MV-4-11 (cell line): Measurements from ENCODE around the gene LYRM1.
"Not testable (repeated sequence)": the region's sequence is repeated elsewhere in the genome, so short reads cannot be mapped to it uniquely, and the experiment has no call there.

Experiments
- DNase-seq: peaks from one replicate; lab custom pipeline; 2025; lab: John Stamatoyannopoulos, UW

The LYRM1 gene

DNA sequence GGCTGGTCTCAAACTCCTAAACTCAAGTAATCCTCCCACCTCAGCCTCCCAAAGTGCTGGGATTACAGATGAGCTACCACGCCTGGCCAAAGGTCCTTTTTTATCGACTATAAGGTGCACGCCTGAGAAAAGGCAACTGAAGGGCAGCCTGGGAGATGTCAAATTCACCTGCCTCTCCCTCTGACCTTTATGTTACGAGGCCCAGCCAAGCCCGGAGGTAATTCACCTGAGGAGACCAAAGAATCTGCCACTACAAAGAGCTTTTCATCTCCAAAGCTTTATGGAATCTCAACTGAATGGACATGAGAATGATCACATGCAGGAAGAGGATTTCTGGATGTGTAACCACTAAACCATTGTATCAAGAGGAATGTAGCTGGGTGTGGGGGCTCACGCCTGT is 37.2 kb downstream of the LYRM1 start:
- DNase-seq = no peak

DNA sequence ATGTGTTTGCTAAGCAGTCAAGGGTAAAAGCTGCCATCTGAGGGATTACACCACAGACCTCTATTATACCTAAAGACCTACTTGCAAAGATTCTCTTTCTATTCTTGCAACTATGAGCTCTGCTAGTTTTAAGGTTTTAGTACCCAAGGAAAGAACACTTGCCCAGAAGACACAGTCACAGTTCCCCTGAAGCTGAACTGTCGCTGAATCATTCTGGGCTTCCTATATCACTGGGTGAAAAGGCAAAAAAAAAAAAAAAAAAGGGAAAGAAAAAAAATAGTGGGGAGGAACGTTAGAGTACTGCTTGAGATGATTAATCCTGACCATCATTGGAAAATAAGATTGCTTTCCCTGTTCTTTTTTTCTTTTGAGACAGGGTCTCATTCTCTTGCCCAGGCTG is 37.9 kb downstream of the LYRM1 start:
- peak; percentile 57 for DNase-seq

DNA sequence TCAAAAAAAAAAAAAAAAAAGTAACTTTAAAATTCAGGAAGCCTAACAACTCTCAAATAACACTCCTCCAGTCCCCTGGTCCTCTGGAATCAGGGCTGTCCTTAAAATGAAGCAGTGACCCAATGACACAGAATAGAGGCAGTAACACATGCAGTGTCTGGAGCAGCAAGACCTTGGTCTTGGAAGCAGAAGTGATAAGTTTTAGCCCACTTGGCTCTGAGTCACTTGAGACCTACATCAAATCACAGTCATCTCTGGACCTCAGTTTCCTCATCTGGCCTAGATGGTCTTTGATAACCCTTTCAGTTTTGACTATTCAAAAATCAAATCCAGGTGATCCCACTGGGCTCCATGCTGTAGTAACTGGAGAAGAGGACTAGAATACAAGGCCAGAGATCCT is 39.0 kb downstream of the LYRM1 start:
- DNase-seq = no peak

DNA sequence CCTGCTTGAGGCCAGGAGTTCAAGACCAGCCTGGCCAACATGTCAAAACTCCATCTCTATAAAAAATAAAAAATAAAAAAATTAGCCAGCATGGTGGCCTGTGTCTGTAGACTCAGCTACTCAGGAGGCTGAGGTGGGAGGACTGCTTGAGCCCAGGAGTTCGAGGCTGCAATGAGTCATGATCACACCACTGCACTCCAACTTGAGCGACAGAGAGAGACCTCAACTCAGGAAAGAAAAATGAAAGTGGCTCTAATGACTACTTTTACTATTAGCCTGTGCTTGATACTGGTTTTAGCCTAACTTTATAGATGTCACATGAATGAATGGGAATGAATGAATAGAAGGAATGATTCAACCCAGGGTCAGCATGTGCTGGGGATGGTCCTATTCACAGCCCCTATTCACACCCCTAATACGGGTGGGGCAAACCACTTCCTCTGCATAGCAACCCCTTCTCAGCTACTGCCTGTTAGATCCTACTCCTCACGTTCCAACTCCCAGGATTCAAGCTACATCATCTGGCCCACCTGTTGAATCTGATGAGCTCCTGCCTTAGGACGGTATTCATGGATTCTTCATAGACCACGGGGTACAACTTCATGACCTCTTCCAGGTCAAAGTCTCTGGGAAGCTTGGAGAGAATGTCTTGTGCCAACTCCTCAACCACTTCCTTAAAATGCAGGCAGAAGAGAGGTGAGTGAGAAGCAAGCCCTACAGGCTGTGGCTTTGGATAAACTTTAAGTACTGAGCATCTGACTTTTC is 40.5 kb downstream of the LYRM1 start:
- peak; percentile 61 for DNase-seq

DNA sequence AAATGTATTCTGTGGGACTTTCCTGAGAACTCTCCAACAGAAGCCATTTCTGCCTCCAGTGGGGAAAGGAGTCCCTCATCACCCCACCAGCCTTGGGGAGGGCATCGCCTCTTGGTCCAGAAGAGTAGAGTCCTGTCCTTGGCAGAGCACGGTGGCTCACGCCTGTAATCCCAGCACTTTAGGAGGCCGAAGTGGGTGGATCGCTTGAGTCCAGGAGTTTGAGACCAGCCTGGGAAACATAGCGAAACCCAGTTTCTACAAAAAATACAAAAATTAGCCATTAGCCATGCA is 41.0 kb downstream of the LYRM1 start:
- no peak for DNase-seq

DNA sequence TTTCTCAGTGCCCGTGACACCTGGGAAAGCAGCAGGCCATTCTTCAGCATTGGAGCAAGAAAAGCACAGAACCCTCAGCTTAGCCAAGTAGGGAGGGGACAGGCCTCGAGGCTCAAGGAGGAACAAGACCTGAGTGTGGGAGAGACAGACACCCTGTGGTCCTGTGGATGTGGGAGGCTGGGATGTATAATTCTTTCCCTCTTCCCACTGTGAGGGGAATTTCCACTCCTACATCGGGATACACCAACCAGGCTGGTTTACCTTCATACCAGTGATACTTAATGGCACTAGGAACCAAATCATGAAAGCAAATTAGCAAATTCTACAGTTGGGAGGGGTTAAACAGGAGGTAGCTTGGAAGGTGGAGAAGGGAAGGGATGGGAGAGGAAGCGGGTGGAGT is 41.7 kb downstream of the LYRM1 start:
- DNase-seq = no peak

DNA sequence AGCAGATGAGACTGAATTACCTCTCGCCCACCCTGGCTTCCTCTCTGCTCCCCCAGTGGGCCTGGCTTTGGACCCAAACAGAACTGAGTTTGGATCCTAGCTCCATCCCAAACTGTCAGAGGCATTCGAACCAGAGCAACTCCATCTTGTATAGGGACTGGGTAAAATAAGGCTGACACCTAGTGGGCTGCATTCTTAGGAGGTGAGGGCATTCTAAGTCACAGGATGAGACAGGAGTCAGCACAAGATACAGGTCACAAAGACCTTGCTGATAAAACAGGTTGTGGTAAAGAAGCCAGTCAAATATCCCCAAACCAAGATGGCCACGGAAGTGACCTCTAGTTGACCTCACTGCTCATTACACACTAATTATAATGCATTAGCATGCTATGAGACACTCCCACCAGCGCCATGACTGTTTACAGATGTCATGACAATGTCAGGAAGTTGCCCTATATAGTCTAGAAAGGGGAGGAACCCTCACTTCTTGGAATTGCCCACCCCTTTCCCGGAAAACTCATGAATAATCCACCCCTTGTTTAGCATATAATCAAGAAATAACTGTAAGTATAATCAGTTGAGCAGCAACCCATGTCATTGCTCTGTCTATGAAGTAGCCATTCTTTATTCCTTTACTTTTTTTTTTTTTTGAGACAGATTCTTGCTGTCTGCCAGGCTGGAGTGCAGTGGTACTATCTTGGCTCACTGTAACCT is 44.4 kb downstream of the LYRM1 start:
- peak; percentile 57 for DNase-seq

DNA sequence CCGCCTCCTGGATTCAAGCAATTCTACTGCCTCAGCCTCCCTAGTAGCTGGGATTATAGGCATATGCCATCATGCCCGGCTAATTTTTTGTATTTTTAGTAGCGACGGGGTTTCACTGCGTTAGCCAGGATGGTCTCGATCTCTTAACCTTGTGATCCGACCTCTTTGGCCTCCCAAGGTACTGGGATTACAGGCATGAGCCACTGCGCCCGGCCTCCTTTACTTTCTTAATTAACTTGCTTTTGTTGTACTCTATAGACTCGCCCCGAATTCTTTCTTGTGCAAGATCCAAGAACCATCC is 45.0 kb downstream of the LYRM1 start:
- not testable (repeated sequence) for DNase-seq

DNA sequence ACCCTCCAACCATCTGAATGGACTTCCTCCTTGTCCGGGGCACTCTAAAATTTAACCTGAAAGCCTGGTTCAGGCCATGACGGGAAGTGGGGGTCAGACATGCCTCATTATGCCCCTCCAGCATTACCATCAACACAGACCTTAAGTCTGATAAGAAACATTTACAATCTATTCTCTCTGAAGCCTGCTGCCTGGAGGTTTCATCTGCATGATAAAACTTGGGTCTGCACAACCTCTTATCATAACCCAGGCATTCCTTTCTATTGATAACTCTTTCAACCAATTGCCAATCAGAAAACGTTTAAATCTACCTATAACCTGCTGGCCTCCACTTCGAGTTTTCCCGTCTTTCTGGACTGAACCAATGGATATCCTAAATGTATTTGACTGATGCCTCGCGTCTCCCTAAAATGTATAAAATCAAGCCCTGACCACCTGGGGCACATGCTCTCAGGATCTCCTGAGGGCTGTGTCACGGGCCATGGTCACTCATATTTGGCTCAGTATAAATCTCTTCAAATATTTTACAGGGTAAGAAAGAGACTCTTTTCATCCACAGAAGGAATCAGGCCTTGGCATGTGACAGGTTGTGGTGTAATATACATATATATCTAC is 45.6 kb downstream of the LYRM1 start:
- no peak for DNase-seq

DNA sequence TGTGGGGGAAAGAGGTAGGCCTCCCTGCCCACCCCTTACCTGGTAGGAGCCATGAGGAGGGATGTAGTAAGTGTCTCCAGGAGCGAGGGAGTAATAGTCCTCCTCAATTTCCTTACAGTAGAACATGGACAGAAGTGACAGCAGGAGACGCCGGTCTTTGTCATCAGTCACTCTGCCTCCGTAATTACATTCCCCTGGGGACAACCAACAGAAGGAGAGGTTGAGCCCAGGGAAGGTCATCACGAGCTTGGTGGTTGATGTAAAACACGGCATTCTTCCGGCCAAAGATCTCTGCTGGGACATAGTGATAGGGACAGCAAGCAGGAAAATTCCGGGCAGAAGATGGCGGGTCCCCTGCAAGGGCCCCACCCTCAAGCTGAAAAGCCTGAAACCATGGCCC is 47.9 kb downstream of the LYRM1 start:
- no peak for DNase-seq

DNA sequence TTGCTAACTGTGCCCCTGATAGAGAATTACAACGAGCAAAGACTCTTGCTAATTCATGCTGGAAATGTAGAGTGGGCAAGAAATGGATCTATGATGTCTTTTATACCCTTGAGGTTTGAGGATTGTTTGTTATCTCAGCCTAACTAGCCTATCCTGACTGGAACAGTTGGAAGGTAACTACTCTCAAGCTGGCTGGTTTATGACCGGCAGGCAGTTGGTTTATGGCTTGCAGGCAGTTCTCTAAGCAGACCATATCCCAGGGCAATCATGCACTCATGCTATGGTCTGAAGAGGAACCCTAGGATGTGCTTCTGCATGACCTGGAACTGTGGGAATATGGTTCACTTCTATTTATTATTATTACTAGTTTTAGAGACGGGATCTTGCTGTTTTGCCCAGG is 49.1 kb downstream of the LYRM1 start:
- DNase-seq = no peak

DNA sequence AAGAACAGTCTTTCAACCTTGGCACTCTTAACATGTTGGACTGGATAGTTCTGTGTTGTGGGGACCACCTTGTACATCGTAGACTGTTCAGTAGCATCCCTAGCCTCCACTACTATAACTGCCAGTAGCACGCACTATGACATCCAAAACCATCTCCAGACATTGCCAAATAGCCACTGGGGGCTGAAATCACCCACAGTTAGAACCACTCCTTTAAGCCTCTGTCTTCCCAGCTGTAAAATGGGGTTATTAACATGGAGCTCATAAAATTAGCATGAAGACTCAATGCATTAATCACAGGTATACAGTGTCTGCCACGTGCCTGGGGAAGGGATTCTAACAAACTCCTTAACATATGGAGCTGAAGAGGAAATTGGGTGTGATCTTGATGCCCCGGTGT is 49.7 kb downstream of the LYRM1 start:
- DNase-seq = no peak

DNA sequence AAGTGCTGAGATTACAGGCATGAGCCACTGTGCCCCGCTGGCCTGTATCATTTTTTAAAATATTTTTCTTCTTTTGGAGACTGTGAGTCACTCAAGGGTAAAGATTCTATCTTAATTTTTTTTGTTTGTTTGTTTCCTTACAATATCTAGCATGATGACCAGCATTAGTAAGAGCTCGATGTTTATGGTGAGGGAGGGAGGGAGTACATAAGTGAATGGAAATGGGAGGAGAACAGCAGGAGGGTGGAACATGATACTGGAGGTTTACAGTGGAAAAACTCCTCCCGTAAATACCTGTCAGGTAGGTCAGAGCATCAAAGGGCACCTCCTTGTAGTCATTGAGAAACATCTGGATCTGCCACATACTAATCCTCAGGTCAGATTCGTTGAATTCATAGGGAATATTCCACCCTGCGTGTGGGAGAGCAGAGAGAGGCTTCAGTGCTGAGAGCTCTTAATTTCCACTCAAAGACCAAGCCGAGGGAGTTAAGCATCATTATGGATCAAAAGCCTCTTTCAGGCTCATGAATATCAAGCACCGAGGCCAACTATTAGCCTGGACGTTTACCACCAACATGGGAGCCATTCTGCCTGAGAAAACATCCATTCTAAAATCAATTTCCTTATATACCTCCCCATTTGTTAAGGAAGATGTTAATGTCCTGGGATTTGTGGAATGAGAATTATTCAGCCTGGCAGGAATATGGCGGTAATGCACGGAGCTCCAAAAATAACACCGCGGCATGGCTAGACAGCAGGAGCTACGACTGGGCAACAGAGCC is 51.8 kb downstream of the LYRM1 start:
- DNase-seq = no peak

DNA sequence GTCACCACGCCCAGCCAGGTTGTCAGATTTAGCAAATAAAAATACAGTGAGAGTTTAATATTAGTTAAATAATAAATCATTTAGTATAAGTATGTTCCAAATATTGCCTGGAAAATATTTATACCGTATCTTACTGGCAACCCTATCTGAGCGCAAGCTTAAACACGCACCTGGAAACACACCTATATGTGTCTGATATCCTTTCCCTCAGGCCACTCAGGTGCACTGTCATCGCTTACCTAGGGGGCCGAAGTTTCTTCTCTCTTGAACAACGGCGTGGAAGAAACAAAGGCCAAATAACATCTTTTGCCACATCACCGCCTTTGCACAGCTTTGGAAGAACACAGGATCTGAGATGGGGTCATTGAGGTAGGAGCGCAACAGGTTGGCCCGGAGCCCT is 54.0 kb downstream of the LYRM1 start:
- DNase-seq = no peak

DNA sequence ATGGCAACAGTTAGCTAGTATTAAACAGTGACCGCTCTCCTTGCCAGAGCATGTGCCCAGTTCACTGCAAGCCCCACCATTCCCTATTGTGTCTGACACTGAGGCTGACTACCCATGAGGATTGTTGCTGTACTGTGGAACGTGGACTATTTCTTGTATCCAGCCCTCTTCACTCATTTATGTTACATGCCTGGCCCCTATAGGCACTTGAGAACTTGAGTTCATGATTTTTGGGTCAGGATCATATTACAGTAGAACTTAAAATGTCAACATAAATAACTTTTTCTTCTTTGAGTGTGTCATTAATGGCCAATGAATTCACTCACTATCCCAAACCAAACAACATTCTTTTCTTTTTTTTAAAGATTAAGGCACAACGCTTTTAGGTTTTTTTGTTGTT is 55.7 kb downstream of the LYRM1 start:
- DNase-seq = no peak

DNA sequence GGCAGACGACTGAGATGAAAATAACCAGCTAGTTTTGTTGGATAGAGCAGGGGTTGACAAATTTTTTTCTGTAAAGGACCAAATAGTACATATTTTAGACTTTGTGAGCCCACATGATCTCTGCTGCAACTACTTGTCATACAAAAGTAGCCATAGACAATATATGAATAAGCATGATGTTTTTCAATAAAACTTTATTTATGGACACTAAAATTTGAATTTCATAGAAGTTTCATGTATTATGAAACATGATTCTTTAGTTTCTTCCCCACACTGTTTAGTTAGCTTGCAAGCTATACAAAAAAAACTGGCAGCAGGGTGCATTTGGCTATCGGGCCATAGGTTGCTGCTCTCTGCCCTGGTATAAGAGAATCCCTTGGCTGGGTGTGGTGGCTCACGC is 56.6 kb downstream of the LYRM1 start:
- no peak for DNase-seq

DNA sequence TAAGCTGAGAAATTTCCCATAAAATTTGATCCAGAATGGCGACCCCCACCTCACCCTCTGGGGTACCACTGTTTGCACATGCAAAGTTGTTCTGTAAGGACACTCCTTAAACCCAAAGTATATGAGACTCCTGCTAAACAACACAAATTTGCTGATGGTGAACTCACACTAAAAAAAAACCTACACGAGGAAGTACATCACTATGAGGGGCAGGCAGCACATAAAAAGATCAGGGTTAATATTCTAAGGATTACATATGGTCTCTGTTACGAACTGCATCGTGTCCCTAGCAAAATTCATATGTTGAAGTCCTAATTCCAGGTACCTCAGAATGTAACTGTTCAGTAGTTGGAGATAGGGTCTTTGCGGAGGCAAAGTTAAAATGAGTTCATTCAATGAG is 60.3 kb downstream of the LYRM1 start:
- no peak for DNase-seq

DNA sequence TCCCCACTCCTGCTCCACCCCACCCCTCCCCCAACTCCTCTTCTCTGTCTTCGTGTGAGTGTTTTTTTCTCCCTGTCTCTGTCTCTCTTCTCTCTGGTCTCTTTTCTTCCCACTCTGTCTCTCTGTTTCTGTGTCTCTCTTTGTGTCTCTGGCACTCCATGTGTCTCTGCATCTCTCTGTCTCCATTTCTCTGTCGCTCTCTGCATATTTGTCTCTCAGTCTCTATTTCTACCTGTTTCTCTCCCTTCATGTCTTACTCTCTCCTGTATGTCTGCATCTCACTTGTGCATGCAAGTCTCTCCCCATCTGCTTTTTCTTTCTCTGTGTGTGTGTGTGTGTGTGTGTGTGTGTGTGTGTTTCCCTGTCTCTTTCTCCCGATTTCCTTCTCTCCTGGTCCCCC is 68.2 kb downstream of the LYRM1 start:
- DNase-seq = no peak

DNA sequence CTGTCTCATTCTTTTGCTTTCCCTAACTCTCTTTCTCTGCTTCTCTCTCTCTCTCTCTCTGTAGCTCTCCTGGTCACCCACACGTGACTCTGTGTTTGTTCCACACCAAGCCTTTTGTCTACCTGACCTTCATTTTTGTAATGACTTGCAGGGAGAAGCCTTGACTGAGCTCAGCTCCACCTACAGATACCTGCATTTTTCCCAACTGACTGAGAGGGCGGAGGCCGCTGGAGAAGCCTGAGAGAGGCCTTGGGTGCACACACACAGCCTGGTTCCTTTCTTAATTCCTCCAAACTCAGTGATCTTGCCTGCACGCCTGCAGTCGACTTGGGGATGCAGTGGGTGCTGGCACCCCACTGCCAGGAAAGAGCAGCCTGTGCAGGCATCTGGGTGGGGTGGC is 68.8 kb downstream of the LYRM1 start:
- no peak for DNase-seq

DNA sequence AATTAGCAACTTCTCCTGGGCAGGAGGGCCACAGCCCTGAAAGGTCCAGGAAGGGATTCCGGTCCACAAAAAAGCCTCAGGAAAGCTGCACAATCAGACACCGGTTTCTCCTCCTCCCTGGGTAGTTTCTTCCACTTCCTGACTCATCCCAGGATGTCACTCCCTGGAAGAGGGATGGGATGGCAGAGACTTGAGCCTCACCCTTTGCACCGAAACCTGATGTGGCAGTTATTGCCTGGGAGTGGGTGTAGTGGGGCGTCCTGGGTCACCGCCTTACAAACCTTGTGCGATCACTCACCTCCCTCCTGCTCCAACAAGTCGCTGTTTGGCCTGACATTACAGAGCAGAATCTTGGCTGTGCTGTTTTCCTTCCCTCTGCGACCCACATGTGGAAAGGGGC is 70.8 kb downstream of the LYRM1 start:
- DNase-seq = no peak

DNA sequence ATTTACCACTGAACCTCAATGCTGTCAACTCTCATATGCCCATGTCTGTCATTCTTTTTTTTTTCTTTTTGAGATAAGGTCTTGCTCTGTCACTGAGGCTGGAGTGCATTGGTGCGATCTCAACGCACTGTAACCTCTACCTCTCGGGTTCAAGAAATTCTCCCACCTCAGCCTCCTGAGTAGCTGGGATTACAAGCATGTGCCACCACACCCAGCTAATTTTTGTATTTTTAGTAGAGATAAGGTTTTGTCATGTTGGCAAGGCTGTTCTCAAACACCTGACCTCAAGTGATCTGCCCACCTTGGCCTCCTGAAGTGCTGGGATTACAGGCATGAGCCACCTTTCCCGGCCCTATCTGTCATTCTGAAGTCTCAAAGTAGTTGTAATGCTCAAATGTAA is 72.6 kb downstream of the LYRM1 start:
- DNase-seq = not testable (repeated sequence)
